ENCODE results near the gene PACSIN2. TPM values are rescaled to one million over a fixed set of nuclear protein-coding genes. Genes with fewer than 3 reads are reported as not detected.

PACSIN2 gene
- total RNA-seq, 1 donor from 2014 or later, result 49.8 TPM

- FAIRE-seq (no peak), DNase-seq (ENCODE audit: low read depth) (no peak)
- Histone ChIP-seq H3K36me3 (ENCODE audit: control insufficient read depth, insufficient read depth, low read length) (no peaks in the 10 kb centered on the region), H3K27me3 (ENCODE audit: control insufficient read depth, insufficient read depth, low read length) (no peaks in the 10 kb centered on the region), H3K4me3 (ENCODE audit: low read depth, low read length) (no peak overlapping the region)
- TF ChIP-seq CTCF (IDR thresholded peaks at IDR 0.05; ENCODE audit: insufficient read depth, low read length, severe bottlenecking), result no peak
These were observed 82.8 kb downstream of the PACSIN2 start for GRCh38 chr22:42932197-42932519.

GRCh38 chr22:42931421-42932196, 83.3 kb downstream of the PACSIN2 start:
- Histone ChIP-seq H3K36me3 (ENCODE audit: control insufficient read depth, insufficient read depth, low read length) (no peaks in the 10 kb centered on the region), H3K27me3 (ENCODE audit: control insufficient read depth, insufficient read depth, low read length) (no peaks in the 10 kb centered on the region), H3K4me3 (ENCODE audit: low read depth, low read length) (no peak overlapping the region)
- FAIRE-seq, result no peak
- TF ChIP-seq CTCF (IDR thresholded peaks at IDR 0.05; ENCODE audit: insufficient read depth, low read length, severe bottlenecking), result no peak
- no peak for DNase-seq (ENCODE audit: low read depth)

GRCh38 chr22:42930810-42931420, 84.0 kb downstream of the PACSIN2 start:
- peak; percentile 98 for FAIRE-seq
- TF ChIP-seq CTCF (IDR thresholded peaks at IDR 0.05; ENCODE audit: insufficient read depth, low read length, severe bottlenecking), result peak; percentile 77

GRCh38 chr22:42929838-42930155, 85.2 kb downstream of the PACSIN2 start:
- no peak for TF ChIP-seq CTCF (IDR thresholded peaks at IDR 0.05; ENCODE audit: insufficient read depth, low read length, severe bottlenecking)
- no peak for FAIRE-seq

More at GRCh38 chr22:42930810-42931420, 84.0 kb downstream of the PACSIN2 start:
- H3K36me3 ChIP-seq (ENCODE audit: control insufficient read depth, insufficient read depth, low read length), result no peaks in the 10 kb centered on the region
- DNase-seq (ENCODE audit: low read depth), result peak; percentile 87
- no peak overlapping the region for H3K4me3 ChIP-seq (ENCODE audit: low read depth, low read length)
- H3K27me3 ChIP-seq (ENCODE audit: control insufficient read depth, insufficient read depth, low read length), result no peaks in the 10 kb centered on the region

GRCh38 chr22:42928969-42929837, 85.7 kb downstream of the PACSIN2 start:
- no peak for DNase-seq (ENCODE audit: low read depth)
- FAIRE-seq, result peak; percentile 80
- Histone ChIP-seq H3K36me3 (ENCODE audit: control insufficient read depth, insufficient read depth, low read length) (no peaks in the 10 kb centered on the region), H3K4me3 (ENCODE audit: low read depth, low read length) (no peak overlapping the region), H3K27me3 (ENCODE audit: control insufficient read depth, insufficient read depth, low read length) (no peaks in the 10 kb centered on the region)
- TF ChIP-seq CTCF (IDR thresholded peaks at IDR 0.05; ENCODE audit: insufficient read depth, low read length, severe bottlenecking), result no peak

More at GRCh38 chr22:42929838-42930155, 85.2 kb downstream of the PACSIN2 start:
- Histone ChIP-seq H3K27me3 (ENCODE audit: control insufficient read depth, insufficient read depth, low read length) (no peaks in the 10 kb centered on the region), H3K36me3 (ENCODE audit: control insufficient read depth, insufficient read depth, low read length) (no peaks in the 10 kb centered on the region), H3K4me3 (ENCODE audit: low read depth, low read length) (no peak overlapping the region)
- no peak for DNase-seq (ENCODE audit: low read depth)

All from bronchial epithelial cell (primary cell).